Ishikawa (cell line): ENCODE results near the gene HOXB5.

Source experiments
- CEBPB ChIP-seq: IDR thresholded peaks from 2 replicates; pipeline ENCODE4 v1.6.1; 2012
- CREB1 ChIP-seq: IDR thresholded peaks from 2 replicates; pipeline ENCODE4 v1.6.1; 2012; ENCODE audit warnings: low read depth
- EGR1 ChIP-seq: IDR thresholded peaks from 2 replicates; pipeline ENCODE4 v1.6.1; 2012
- EP300 ChIP-seq: IDR thresholded peaks from 2 replicates; pipeline ENCODE4 v1.6.1; 2012; ENCODE audit warnings: borderline replicate concordance
- FOXM1 ChIP-seq: IDR thresholded peaks from 2 replicates; pipeline ENCODE4 v1.6.1; 2012; ENCODE audit warnings: low read depth, borderline replicate concordance
- NFIC ChIP-seq: IDR thresholded peaks from 2 replicates; pipeline ENCODE4 v1.6.1; 2012
- RAD21 ChIP-seq: IDR thresholded peaks from 2 replicates; pipeline ENCODE4 v1.6.1; 2012; ENCODE audit warnings: low read depth
- TAF1 ChIP-seq: IDR thresholded peaks from 2 replicates; pipeline ENCODE4 v1.6.1; 2012; ENCODE audit warnings: low read depth, mild to moderate bottlenecking
- TCF12 ChIP-seq: IDR thresholded peaks from 2 replicates; pipeline ENCODE4 v1.6.1; 2012; ENCODE audit warnings: low read depth
- TEAD4 ChIP-seq: IDR thresholded peaks from 2 replicates; pipeline ENCODE4 v1.6.1; 2012
- YY1 ChIP-seq: IDR thresholded peaks from 2 replicates; pipeline ENCODE4 v1.6.1; 2012; ENCODE audit warnings: low read depth
- ZBTB7A ChIP-seq: IDR thresholded peaks from 2 replicates; pipeline ENCODE4 v1.6.1; 2012; ENCODE audit warnings: low read depth
- TF ChIP-seq, protein P1 (sequence below): IDR thresholded peaks from 2 replicates; pipeline ENCODE4 v1.6.1; 2012; ENCODE audit warnings: low read depth, mild to moderate bottlenecking
- TF ChIP-seq, protein P2 (sequence below): IDR thresholded peaks from 2 replicates; pipeline ENCODE4 v1.6.1; 2012
- TF ChIP-seq, protein P3 (sequence below): IDR thresholded peaks from 2 replicates; pipeline ENCODE4 v1.6.1; 2012

Gene HOXB5

DNA sequence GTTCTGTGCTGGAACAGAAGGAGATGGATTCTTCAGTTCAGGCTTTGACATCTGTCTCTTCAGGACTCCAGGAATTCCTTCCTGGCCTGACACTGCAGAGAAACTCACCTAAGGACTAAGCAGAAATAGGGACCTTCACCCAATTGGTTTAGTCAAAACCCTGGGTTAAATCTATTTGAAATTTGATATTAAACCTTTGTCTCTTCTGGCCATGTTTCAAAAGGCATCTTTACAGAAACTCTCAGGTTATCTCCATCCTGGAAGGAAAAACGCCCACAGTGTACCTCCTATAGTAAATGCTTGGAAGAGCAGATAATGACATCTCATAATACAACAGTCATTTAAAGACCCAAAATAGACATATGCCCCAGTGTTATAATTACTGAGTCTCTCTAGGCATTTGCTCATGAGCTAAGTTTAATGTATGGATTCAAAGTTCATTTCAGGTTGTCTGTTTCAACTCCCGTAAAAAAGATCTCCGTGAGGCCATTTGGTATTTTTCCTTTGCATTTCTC, 9.8 kb downstream of the HOXB5 start:
- TF ChIP-seq, protein P1, sequence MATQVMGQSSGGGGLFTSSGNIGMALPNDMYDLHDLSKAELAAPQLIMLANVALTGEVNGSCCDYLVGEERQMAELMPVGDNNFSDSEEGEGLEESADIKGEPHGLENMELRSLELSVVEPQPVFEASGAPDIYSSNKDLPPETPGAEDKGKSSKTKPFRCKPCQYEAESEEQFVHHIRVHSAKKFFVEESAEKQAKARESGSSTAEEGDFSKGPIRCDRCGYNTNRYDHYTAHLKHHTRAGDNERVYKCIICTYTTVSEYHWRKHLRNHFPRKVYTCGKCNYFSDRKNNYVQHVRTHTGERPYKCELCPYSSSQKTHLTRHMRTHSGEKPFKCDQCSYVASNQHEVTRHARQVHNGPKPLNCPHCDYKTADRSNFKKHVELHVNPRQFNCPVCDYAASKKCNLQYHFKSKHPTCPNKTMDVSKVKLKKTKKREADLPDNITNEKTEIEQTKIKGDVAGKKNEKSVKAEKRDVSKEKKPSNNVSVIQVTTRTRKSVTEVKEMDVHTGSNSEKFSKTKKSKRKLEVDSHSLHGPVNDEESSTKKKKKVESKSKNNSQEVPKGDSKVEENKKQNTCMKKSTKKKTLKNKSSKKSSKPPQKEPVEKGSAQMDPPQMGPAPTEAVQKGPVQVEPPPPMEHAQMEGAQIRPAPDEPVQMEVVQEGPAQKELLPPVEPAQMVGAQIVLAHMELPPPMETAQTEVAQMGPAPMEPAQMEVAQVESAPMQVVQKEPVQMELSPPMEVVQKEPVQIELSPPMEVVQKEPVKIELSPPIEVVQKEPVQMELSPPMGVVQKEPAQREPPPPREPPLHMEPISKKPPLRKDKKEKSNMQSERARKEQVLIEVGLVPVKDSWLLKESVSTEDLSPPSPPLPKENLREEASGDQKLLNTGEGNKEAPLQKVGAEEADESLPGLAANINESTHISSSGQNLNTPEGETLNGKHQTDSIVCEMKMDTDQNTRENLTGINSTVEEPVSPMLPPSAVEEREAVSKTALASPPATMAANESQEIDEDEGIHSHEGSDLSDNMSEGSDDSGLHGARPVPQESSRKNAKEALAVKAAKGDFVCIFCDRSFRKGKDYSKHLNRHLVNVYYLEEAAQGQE, result no peak
- TF ChIP-seq ZBTB7A, result no peak
- no peak for TF ChIP-seq EP300
- TF ChIP-seq, protein P2, sequence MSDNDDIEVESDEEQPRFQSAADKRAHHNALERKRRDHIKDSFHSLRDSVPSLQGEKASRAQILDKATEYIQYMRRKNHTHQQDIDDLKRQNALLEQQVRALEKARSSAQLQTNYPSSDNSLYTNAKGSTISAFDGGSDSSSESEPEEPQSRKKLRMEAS, result no peak
- TF ChIP-seq EGR1, result no peak

DNA sequence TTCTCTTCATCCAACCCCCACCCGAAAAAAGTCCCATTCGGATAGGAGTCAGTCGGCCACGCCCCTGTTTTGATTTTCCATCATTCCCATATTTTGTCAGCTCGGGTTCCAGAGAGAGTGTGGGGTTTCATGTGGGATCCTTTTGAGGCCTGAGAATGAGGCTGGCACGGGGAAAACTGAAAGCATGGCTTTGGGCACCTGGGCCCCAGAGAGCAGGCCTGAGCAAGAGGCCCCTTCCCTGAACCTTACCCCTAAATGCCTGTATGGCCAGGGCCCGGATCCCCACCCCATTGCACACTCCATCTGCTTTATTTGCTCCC, 10.9 kb downstream of the HOXB5 start:
- no peak for TF ChIP-seq NFIC
- no peak for TF ChIP-seq CREB1
- TF ChIP-seq, protein P1, result no peak
- TF ChIP-seq, protein P2, result no peak
- TF ChIP-seq CEBPB, result no peak
- TF ChIP-seq RAD21, result no peak
- TF ChIP-seq ZBTB7A, result no peak
- no peak for TF ChIP-seq TAF1
- TF ChIP-seq TEAD4, result no peak
- no peak for TF ChIP-seq TCF12
- no peak for TF ChIP-seq FOXM1
- TF ChIP-seq EP300, result no peak
- no peak for TF ChIP-seq EGR1
- TF ChIP-seq, protein P3, sequence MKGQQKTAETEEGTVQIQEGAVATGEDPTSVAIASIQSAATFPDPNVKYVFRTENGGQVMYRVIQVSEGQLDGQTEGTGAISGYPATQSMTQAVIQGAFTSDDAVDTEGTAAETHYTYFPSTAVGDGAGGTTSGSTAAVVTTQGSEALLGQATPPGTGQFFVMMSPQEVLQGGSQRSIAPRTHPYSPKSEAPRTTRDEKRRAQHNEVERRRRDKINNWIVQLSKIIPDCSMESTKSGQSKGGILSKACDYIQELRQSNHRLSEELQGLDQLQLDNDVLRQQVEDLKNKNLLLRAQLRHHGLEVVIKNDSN, result no peak
- no peak for TF ChIP-seq YY1

DNA sequence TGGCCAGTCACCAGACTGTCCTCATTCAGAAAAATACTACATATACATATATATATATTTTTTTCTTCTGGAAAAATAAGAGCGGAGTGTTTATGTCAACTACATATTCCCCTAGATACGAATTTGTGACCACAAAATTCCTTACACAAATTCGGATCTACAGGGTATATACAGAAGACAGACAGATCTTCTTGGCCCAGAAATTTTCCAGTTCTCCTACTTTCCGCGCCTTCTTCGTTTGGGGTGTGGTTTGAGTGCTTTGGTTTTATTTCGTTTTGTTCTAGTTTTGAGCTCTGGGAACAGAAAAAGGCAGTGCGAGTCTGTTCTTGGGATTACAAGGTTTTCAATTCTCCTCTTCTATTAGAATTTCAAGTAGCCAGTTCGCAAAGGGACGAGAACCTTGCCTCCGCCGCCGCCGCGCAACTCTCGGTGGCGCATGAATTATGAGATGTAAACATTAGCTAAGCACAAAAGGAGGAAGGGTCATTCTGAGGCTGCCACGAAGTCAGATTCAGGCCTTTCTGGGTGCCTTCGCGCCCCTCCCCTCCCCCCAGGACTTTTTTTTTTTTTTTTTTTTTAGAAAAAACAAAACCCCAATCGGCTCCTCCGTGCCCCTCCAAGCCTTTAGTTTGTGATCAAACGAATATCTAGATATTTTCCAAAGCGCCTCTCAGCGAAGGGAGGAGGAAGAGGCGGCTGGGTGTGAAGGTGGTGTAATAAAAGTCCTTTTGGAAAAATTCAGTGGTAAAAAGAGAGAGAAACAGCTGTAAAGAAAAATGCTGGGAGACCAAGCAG, 13.6 kb downstream of the HOXB5 start:
- TF ChIP-seq, protein P2, result no peak
- TF ChIP-seq RAD21 (no peak), YY1 (no peak), TCF12 (no peak), FOXM1 (no peak), NFIC (no peak), TAF1 (no peak), CREB1 (no peak), TEAD4 (no peak), EGR1 (no peak), EP300 (no peak), CEBPB (no peak), ZBTB7A (no peak)
- TF ChIP-seq, protein P1, result no peak
- TF ChIP-seq, protein P3, result no peak

DNA sequence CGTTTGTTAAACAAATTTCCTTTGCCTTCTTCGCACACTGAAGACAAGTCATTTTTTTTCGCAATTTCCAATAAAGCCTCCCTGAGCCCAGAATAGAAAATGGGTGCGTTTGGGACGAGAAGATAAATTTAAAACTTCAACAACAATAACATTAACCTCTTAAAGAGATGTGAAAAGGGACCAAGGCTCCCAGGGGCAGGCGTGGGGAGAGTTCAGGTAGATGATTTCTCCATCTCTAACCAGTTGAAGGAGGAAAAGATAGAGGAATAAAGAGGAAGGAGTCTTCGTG, 14.2 kb downstream of the HOXB5 start:
- TF ChIP-seq EP300 (no peak), EGR1 (no peak), ZBTB7A (no peak), TCF12 (no peak), RAD21 (no peak), FOXM1 (no peak), CEBPB (no peak), TEAD4 (no peak), YY1 (no peak), NFIC (no peak), CREB1 (no peak)
- TF ChIP-seq, protein P1, result no peak
- TF ChIP-seq, protein P3, result no peak
